COR-L47 (cell line): Measurements from ENCODE around the gene ZNF790.
A peak's percentile ranks its signal among the peaks of the same experiment; 100 is the strongest.

ENCODE experiments used
- DNase-seq: peaks from one replicate; lab custom pipeline; 2025; lab: John Stamatoyannopoulos, UW

Gene ZNF790

GRCh38 chr19:36772311-36773222 is 65.6 kb downstream of the ZNF790 start, which contains the start of gene ZNF850:
TSS of gene ZNF850 (minus strand) at chr19:36772807. CDS start at chr19:36762606, 10,201 bp downstream.
- DNase-seq = peak; percentile 89

- DNase-seq = peak; percentile 27
Measured at GRCh38 chr19:36771261-36772231, 66.6 kb downstream of the ZNF790 start.
